Skeletal muscle satellite cell (primary cell): ENCODE results near the gene IPPK.

Experiments used
- H3K27me3 ChIP-seq: 2 replicates; pipeline ENCODE4 v1.7.0; 2013; ENCODE audit warnings: low read length; ENCODE audit not compliant: control insufficient read depth, insufficient read depth
- H3K36me3 ChIP-seq: 2 replicates; pipeline ENCODE4 v1.7.0; 2013; ENCODE audit warnings: mild to moderate bottlenecking, control low read depth, low read length; ENCODE audit not compliant: insufficient read depth
- H3K4me1 ChIP-seq: 2 replicates; pipeline ENCODE4 v1.7.0; 2013; ENCODE audit warnings: low read length; ENCODE audit not compliant: control insufficient read depth, insufficient read depth
- H3K4me2 ChIP-seq: 2 replicates; pipeline ENCODE4 v1.7.0; 2013; ENCODE audit warnings: mild to moderate bottlenecking, low read length
- H3K4me3 ChIP-seq: 2 replicates; pipeline ENCODE4 v1.7.0; 2013; ENCODE audit warnings: low read length
- H3K9ac ChIP-seq: 2 replicates; pipeline ENCODE4 v1.7.0; 2013; ENCODE audit warnings: mild to moderate bottlenecking, low read depth, low read length, moderate library complexity
- H3K9me3 ChIP-seq: replicated peaks from 2 replicates; pipeline ENCODE4 v1.7.0; 2013; ENCODE audit warnings: mild to moderate bottlenecking, control low read depth, low read length

Gene IPPK

DNA sequence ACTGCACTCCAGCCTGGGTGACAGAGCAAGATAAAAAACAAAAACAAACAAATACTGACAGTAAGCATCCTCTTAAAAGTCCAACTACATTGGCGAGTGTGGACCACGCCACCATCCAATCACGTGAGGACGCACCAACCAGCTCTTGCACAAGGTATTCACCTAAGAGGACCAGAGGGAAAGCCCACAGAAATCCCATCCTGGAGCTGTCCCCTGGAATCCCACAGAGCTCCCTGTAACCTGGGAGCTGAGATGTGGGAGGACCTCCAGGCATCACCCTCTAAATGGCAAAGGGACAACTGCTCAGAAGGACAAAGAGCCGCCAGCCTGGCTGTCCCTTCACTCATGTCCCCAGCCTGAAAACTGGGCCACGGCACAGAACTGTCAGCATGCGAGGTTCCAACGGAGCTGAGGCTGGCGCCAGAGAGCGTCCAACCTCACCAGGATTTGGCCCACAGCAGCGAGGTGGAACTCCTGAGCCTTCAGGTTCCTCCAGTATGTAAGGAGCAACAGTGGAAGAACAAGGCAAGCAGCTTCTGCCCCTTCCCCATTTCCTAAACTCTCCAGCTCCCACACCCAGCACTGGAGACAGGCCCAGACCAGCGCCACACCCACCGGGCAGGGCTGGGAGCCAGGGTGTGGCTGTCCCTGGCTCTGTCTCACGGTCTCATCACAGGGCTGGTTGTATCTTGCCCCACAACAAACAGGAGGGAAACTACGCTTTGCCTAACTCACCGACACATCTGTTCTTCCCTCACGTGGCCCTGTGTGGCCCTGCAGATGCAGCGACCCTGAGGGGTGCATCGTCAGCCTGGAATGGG lies 15.2 kb downstream of the IPPK start:
- H3K4me3 ChIP-seq: no peak overlapping the region
- H3K36me3 ChIP-seq: peaks cover 31% of the 10 kb centered on the region
- H3K4me2 ChIP-seq: no peak overlapping the region
- H3K4me1 ChIP-seq: peaks cover 9% of the 10 kb centered on the region
- no peaks in the 10 kb centered on the region for H3K9me3 ChIP-seq
- H3K27me3 ChIP-seq: no peaks in the 10 kb centered on the region
- no peak overlapping the region for H3K9ac ChIP-seq

DNA sequence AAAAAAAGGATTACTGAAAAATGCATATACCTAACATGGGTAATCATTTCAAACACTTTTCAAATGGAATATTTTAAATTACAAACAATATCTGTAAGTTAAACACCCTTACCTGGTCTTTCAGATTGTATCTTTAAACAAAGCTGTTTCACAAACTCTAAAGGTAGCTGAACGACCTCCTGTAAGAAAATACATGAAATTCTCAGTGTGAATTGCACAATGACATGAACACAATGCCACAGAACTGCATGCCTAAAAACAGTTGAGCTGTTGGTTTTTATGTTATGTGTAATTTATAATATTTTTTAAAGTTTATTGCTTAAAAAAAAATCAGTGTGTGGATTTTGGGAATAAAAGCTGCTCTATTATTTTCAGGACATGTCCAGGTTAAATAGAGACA lies 17.5 kb downstream of the IPPK start:
- peaks cover 42% of the 10 kb centered on the region for H3K36me3 ChIP-seq
- H3K9ac ChIP-seq: no peak overlapping the region
- no peaks in the 10 kb centered on the region for H3K9me3 ChIP-seq
- H3K4me2 ChIP-seq: no peak overlapping the region
- no peaks in the 10 kb centered on the region for H3K27me3 ChIP-seq
- no peak overlapping the region for H3K4me3 ChIP-seq
- peaks cover 5% of the 10 kb centered on the region for H3K4me1 ChIP-seq

DNA sequence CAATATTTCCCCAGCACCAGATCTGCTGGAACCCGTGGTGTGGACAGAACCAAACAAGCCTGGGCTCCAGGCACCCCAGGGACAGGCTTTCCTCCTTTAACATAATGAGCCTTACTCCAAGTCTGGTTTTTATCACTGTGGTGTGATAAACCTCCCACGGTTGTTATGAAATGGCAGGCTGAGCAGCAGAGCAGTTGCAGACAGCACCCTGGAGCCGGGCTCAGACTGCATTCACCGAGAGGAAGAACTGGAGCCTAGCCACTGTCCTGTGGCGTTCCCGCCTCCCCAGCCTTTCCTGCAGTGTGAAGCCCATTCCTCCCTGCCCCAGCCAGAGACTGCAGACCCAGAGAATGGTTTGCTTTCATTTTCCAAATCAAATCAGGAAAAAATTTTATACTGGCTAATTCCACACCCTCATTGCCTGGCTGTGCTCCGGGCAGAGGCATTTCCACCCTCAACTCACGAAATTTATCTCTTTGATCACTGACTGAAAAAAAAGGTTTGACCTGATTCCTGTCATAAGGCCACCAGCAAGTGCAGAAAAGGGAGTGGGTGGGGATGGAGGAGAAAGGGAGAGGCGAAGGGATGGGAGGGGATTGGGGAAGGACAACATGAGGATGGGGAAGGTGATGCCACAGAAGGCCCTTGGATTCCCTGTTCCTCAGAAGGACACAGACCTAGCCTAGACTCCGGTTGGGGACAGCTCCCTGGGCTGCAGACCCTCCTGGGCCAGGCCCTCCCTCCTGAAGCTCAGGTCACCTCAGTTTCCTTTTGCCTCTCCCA lies 18.9 kb downstream of the IPPK start:
- H3K9ac ChIP-seq: no peak overlapping the region
- H3K4me1 ChIP-seq: peaks cover 5% of the 10 kb centered on the region
- H3K36me3 ChIP-seq: peaks cover 42% of the 10 kb centered on the region
- H3K9me3 ChIP-seq: no peaks in the 10 kb centered on the region
- H3K4me2 ChIP-seq: no peak overlapping the region
- no peak overlapping the region for H3K4me3 ChIP-seq
- no peaks in the 10 kb centered on the region for H3K27me3 ChIP-seq

DNA sequence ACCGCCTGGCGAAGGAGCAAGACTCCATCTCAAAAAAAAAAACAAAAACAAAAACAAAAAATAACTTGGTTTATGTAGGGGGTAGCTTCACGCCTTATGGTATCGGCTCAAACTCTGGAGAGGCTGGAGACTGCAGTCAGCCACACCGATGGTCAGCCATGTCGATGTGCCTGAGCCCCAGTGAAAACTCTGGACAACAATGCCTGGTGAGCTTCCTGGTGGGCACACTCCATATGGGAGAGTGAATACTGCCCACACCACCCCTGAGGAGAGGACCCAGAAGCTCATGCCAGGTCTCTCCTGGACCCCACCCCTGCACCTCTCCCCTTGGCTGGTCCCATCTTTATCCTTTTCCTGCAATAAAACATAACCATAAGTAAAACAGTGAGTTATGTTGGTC lies 19.6 kb downstream of the IPPK start:
- no peak overlapping the region for H3K9ac ChIP-seq
- H3K4me2 ChIP-seq: no peak overlapping the region
- no peak overlapping the region for H3K4me3 ChIP-seq
- H3K4me1 ChIP-seq: peaks cover 5% of the 10 kb centered on the region
- no peaks in the 10 kb centered on the region for H3K27me3 ChIP-seq
- peaks cover 41% of the 10 kb centered on the region for H3K36me3 ChIP-seq
- H3K9me3 ChIP-seq: no peaks in the 10 kb centered on the region

DNA sequence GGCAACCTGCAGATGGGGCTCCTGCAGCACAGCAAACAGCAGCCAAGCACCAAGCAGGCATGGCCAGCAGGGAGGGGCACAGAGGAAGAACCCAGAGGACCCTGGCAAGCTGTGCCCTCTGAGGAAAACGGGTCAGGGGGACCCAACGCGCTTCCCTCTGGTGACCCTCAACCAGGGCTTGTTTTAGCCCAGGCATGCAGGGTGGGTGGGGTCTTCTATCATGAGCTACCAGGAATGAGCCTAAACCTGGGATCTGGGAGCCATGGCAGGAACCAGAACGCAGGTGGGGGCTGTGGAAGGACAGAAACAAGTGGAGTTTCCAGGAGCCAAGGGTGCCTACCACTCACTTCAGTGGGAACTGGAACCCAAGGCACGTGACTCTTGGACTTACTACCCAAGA lies 20.9 kb downstream of the IPPK start:
- H3K36me3 ChIP-seq: peaks cover 41% of the 10 kb centered on the region
- no peak overlapping the region for H3K4me2 ChIP-seq
- no peaks in the 10 kb centered on the region for H3K27me3 ChIP-seq
- no peaks in the 10 kb centered on the region for H3K4me1 ChIP-seq
- H3K9ac ChIP-seq: no peak overlapping the region
- H3K4me3 ChIP-seq: no peak overlapping the region
- no peaks in the 10 kb centered on the region for H3K9me3 ChIP-seq

DNA sequence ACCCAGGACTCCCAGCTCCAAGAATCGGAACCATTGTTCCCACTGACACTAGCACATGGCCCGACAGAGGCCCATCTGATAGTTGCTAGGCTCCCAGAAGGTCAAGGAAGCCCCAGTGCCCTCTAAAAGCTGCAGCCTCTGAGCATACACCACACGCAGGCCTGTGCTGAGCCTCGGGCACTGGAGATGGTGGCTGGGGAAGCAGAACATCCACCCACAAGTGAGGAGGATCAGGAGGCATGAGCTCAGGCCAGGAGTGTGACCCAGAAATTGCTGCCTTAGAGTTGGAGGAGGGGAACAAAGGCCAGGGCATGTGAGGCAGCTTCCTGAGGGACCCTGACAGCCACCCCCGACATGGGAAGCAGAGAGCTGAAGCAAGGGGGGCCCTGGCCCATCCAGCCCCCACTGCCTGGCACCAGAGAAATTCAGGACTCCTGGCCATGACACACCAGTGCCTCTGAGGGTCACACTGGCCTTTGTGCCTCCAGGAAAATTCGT lies 21.4 kb downstream of the IPPK start:
- Histone ChIP-seq H3K36me3 (peaks cover 46% of the 10 kb centered on the region), H3K4me1 (no peaks in the 10 kb centered on the region), H3K4me2 (no peak overlapping the region), H3K4me3 (no peak overlapping the region), H3K9me3 (no peaks in the 10 kb centered on the region), H3K9ac (no peak overlapping the region), H3K27me3 (no peaks in the 10 kb centered on the region)

DNA sequence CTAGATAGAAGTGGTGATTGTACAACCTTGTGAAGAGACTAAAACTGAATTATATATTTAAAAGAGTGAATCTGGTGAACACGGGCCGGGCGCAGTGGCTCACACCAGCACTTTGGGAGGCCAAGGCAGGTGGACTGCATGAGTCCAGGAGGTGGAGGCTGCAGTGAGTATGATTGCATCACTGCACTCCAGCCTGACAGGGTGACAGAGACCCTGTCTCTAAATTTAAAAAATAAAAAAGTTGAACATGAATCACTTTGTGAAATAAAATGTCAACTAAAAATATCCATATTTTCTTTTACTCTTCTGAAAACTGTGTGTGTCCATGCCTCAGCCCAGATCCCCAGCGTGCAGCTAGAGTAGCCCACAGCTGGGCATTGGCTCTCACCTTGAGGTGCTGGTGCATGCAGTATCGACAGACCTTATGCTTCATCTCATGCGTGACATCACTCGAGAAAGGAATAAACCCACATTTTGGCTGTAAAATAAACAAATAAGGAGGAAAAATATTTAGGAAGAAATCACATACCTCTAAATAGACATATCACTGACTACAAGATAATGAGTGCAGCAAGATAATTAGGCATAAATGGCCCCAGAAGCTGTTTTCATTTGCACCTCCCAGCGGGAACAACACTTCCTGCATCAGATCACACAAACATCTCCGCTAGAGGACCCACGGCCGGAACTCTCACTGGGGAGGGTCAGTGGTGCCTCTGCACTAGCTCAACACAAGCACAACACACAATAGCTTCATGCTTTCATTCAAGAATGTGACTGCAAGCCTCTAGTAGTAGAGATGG lies 22.1 kb downstream of the IPPK start:
- H3K4me1 ChIP-seq: no peaks in the 10 kb centered on the region
- no peaks in the 10 kb centered on the region for H3K9me3 ChIP-seq
- H3K36me3 ChIP-seq: peaks cover 46% of the 10 kb centered on the region
- no peak overlapping the region for H3K9ac ChIP-seq
- H3K4me3 ChIP-seq: no peak overlapping the region
- H3K4me2 ChIP-seq: no peak overlapping the region
- no peaks in the 10 kb centered on the region for H3K27me3 ChIP-seq

DNA sequence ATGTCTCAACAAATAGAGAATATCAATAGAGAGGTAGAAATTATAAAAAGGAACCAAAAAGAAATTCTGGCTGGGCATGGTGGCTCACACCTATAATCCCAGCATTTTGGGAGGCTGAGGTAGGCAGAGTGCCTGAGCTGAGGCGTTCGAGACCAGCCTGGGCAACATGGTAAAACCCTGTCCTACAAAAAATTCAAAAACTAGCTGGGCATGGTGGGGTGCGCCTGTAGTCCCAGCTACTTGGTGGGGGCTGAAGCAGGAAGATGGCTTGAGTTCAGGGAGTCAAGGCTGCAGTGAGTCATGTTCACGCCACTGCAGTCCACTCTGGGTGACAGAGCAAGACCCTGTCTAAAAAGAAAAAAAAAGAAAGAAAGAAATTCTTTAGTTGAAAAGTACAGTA lies 24.9 kb downstream of the IPPK start:
- Histone ChIP-seq H3K27me3 (no peaks in the 10 kb centered on the region), H3K36me3 (peaks cover 63% of the 10 kb centered on the region), H3K9me3 (no peaks in the 10 kb centered on the region), H3K4me3 (no peak overlapping the region), H3K9ac (no peak overlapping the region), H3K4me1 (no peaks in the 10 kb centered on the region), H3K4me2 (no peak overlapping the region)

DNA sequence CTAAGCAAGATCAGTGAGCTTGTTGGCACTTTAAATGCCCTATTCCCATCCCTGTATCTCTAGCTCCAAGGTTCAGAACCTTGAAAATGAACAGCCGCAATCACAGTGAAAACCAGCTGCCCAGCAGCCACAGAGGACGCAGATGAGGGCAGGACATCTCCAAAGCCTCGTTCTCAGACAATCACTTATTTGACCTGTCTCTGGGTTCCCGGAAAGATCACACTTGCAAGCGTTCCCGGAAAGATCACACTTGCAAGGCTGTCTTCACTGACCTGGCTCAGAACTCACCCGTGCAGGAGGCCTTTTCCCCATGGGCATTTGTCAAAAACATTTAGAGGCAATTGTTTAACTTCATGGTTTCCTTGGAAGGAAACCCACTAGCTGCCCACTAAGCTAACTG lies 25.7 kb downstream of the IPPK start:
- Histone ChIP-seq H3K4me1 (no peaks in the 10 kb centered on the region), H3K36me3 (peaks cover 65% of the 10 kb centered on the region), H3K4me3 (no peak overlapping the region), H3K9me3 (no peaks in the 10 kb centered on the region), H3K27me3 (no peaks in the 10 kb centered on the region), H3K4me2 (no peak overlapping the region), H3K9ac (no peak overlapping the region)

DNA sequence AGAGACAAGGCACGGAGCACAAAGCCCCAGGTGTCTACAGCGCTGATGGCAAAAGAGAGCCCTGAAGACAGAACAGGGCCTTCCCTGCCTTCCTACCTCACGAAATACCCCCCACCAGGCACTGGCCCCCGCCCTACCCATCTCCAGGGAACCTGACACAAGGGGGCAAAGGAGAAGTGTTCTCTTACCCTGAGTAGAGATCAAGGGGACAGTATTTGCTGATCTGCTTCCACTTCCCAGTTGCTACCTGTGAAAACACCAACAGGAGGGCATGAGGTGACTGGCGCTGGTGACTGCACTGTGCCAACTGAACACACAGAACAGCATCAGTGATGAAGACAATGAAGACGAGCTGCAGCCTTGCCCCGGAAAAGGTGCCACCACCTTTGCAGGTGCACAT lies 27.4 kb downstream of the IPPK start:
- Histone ChIP-seq H3K9ac (no peak overlapping the region), H3K4me3 (no peak overlapping the region), H3K9me3 (no peaks in the 10 kb centered on the region), H3K36me3 (peaks cover 56% of the 10 kb centered on the region), H3K27me3 (no peaks in the 10 kb centered on the region), H3K4me1 (no peaks in the 10 kb centered on the region), H3K4me2 (no peak overlapping the region)

DNA sequence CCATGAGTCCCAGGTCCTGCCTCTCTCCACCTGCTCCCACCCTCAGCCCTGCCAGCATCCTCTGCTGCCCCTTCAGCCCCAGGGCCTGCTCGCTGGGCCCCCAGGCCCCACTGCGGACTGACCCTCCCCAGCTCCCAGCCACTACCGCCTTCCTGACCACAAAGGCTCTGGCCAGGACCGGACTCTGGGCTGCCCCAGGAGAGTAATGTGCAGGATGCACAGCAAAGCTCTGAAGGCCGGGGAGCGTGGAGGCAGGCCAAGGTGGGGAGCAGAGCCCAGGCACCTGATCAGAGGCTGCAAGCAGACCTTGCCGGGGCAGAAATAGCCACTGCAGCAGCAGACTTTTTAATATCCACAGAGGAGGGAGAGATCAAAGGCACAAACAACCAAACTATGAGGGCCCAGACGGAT lies 27.9 kb downstream of the IPPK start:
- no peak overlapping the region for H3K4me3 ChIP-seq
- no peaks in the 10 kb centered on the region for H3K27me3 ChIP-seq
- no peak overlapping the region for H3K4me2 ChIP-seq
- H3K9ac ChIP-seq: no peak overlapping the region
- no peaks in the 10 kb centered on the region for H3K9me3 ChIP-seq
- H3K36me3 ChIP-seq: peaks cover 61% of the 10 kb centered on the region
- H3K4me1 ChIP-seq: no peaks in the 10 kb centered on the region
